ENCODE results near the gene KRT12. TPM values are rescaled to one million over a fixed set of nuclear protein-coding genes. Genes with fewer than 3 reads are reported as not detected.
A peak's percentile ranks its signal among the peaks of the same experiment; 100 is the strongest.

KRT12 gene
- polyA plus RNA-seq, 1 of the 3 experiments (the other 2 are of a cell fraction), result not detected

- H3K9ac ChIP-seq, result no peak overlapping the region
- peaks cover 38% of the 10 kb centered on the region; the same call in 1 of the 2 replicates for H3K27me3 ChIP-seq (ENCODE audit: insufficient read depth)
- 4% methylated on average over 12 of the region's 12 CpGs for WGBS (ENCODE audit: low lambda C conversion rate)
- CTCF ChIA-PET, result interaction anchor here (1.2 to 3.0 kb wide), 4 partner anchors 646 to 763 kb away, joined by 3 to 16 read pairs (median 9); no protein-coding TSS in a partner anchor
- POLR2A ChIA-PET, result no interaction called here
- peaks cover 6% of the 10 kb centered on the region for H3F3A ChIP-seq (replicated peaks; ENCODE audit: insufficient read depth)
- H2AFZ ChIP-seq (ENCODE audit: low read depth), result peak overlapping the region; percentile 84
- H3K9me2 ChIP-seq, result no peaks in the 10 kb centered on the region
- no peaks in the 10 kb centered on the region for H3K79me2 ChIP-seq (ENCODE audit: insufficient read depth)
- no peaks in the 10 kb centered on the region for H3K36me3 ChIP-seq (replicated peaks in 1 of 2; ENCODE audit: control insufficient read depth in 1 of 2, insufficient read depth in 2 of 2, low read length in 1 of 2)
- no peaks in the 10 kb centered on the region for H3K9me3 ChIP-seq
- no peak for TF ChIP-seq RFX5 (IDR thresholded peaks at IDR 0.05; ENCODE audit: low read length)
- no peak for TF ChIP-seq CTCF (IDR thresholded peaks at IDR 0.05)
- peak; percentile 15; the same call in 1 of the 2 replicates for TF ChIP-seq TCF12 (IDR thresholded peaks at IDR 0.05)
- peak; percentile 43; the same call in 1 of the 2 replicates for TF ChIP-seq FOSL2 (IDR thresholded peaks at IDR 0.05; ENCODE audit: borderline replicate concordance, low read depth)
- peak; percentile 23 for TF ChIP-seq JUND (IDR thresholded peaks at IDR 0.05)
- no peak for TF ChIP-seq MXI1 (IDR thresholded peaks at IDR 0.05; ENCODE audit: low read depth, low read length)
- no peak for TF ChIP-seq FOXM1 (IDR thresholded peaks at IDR 0.05; ENCODE audit: low read depth)
- TF ChIP-seq RXRA (IDR thresholded peaks at IDR 0.05; ENCODE audit: borderline replicate concordance, low read depth), result no peak
- no peak for TF ChIP-seq IRF3 (IDR thresholded peaks at IDR 0.05; ENCODE audit: low read depth, low read length)
- no peak for TF ChIP-seq MAX (IDR thresholded peaks at IDR 0.05; ENCODE audit: low read depth)
- TF ChIP-seq USF2 (IDR thresholded peaks at IDR 0.05; ENCODE audit: borderline replicate concordance, low read depth, low read length), result no peak
- TF ChIP-seq GABPA (IDR thresholded peaks at IDR 0.05; ENCODE audit: low read depth), result no peak
- no peak for TF ChIP-seq SIN3A (IDR thresholded peaks at IDR 0.05; ENCODE audit: borderline replicate concordance, low read depth, low read length)
- TF ChIP-seq ZBTB33 (IDR thresholded peaks at IDR 0.05; ENCODE audit: borderline replicate concordance, low read depth), result no peak
- peak; percentile 69 for TF ChIP-seq PBX3 (IDR thresholded peaks at IDR 0.05)
- no peak for TF ChIP-seq EP300 (IDR thresholded peaks at IDR 0.05; ENCODE audit: borderline replicate concordance in 1 of 2, low read depth in 1 of 2, low read length in 1 of 2)
- 0 out of 2 replicates have a peak, but pooled peaks have one; percentile 17 for TF ChIP-seq NFIC (IDR thresholded peaks at IDR 0.05; ENCODE audit: borderline replicate concordance)
- DNase-seq, result no peak
- peak overlapping the region in 1 of 2 experiments; percentile 40; a peak in 1 of 4 replicates for H3K27ac ChIP-seq (ENCODE audit: low read depth in 2 of 2, low read length in 1 of 2)
- peaks cover 0 to 14% of the 10 kb centered on the region in 2 experiments; a peak in 2 of 4 replicates for H3K4me1 ChIP-seq (ENCODE audit: control insufficient read depth in 1 of 2, insufficient read depth in 2 of 2, low read depth in 1 of 2, low read length in 1 of 2)
- no peaks in the 10 kb centered on the region for H4K20me1 ChIP-seq (ENCODE audit: insufficient read depth)
- peak overlapping the region; percentile 74 for H3K4me2 ChIP-seq
- H3K4me3 ChIP-seq (ENCODE audit: low read depth in 2 of 2, low read length in 1 of 2), result peak overlapping the region in 1 of 2 experiments; percentile 56; a peak in 2 of 4 replicates
Measured at GRCh38 chr17:40903129-40903847, 36.3 kb upstream of the KRT12 start.

Data from SK-N-SH (cell line).